GM10248 (cell line): Measurements from ENCODE around the gene TCAF1.

Experiments
- CTCF ChIA-PET: fragments of 300-600 bp; sonication (Branson Sonifier 250); formaldehyde crosslinking; extraction: SDS; loops from one replicate; lab custom pipeline; 2021; ENCODE audit warnings: antibody characterized with exemption; lab: Yijun Ruan, JAX
- POLR2A ChIA-PET: fragments of 350-650 bp; sonication (Branson Sonifier 250); formaldehyde crosslinking; extraction: SDS; loops from one replicate; lab custom pipeline; 2020; ENCODE audit warnings: antibody characterized with exemption; lab: Yijun Ruan, JAX
- DNase-seq: peaks from one replicate; pipeline ENCODE4 v3.0.0; 2012; ENCODE audit errors: extremely low spot score
- CTCF ChIP-seq: IDR thresholded peaks from 2 replicates; pipeline ENCODE4 v1.5.1; 2012; ENCODE audit warnings: mild to moderate bottlenecking, low read depth; ENCODE audit errors: extremely low read depth, missing control alignments, control extremely low read depth

The TCAF1 gene, protein sequence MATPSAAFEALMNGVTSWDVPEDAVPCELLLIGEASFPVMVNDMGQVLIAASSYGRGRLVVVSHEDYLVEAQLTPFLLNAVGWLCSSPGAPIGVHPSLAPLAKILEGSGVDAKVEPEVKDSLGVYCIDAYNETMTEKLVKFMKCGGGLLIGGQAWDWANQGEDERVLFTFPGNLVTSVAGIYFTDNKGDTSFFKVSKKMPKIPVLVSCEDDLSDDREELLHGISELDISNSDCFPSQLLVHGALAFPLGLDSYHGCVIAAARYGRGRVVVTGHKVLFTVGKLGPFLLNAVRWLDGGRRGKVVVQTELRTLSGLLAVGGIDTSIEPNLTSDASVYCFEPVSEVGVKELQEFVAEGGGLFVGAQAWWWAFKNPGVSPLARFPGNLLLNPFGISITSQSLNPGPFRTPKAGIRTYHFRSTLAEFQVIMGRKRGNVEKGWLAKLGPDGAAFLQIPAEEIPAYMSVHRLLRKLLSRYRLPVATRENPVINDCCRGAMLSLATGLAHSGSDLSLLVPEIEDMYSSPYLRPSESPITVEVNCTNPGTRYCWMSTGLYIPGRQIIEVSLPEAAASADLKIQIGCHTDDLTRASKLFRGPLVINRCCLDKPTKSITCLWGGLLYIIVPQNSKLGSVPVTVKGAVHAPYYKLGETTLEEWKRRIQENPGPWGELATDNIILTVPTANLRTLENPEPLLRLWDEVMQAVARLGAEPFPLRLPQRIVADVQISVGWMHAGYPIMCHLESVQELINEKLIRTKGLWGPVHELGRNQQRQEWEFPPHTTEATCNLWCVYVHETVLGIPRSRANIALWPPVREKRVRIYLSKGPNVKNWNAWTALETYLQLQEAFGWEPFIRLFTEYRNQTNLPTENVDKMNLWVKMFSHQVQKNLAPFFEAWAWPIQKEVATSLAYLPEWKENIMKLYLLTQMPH

GRCh38 chr7:143901668-143902331 is at the start of gene TCAF1:
TCAF1 (minus strand) TSS chr7:143902176; CDS start chr7:143876608, 25,568 bp downstream.
- peak; percentile 97 for DNase-seq
- POLR2A ChIA-PET = interaction anchor here (0.9 to 1.3 kb wide), 2 partner anchors 16 to 21 kb away, joined by 3 read pairs; no protein-coding TSS in a partner anchor
- CTCF ChIA-PET = interaction anchor here (0.8 to 3.9 kb wide), 14 partner anchors 9 to 602 kb away, joined by 3 to 28 read pairs (median 5); no protein-coding TSS in a partner anchor
- peak; percentile 30 for TF ChIP-seq CTCF

DNA sequence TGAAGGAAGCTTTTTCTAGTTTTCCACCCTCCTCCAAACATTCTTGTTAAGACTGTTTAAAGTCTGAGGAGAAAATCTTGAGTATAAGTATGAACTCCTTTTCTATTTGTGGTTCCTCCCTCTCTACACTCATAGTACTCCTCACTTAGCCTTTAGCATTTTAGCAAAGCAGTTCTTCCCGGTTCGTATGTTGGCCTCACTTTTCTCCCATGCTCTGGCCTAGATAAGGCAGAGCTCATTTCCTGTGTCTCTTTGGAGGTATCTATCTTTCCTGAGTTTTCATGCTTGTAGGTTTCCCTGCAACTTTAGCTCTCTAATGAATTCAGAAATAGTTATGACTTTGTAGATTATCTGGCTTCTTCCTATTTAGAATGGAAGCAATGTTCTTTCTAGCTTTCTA is 46.8 kb upstream of the TCAF1 start:
- CTCF ChIA-PET = interaction anchor here (1.0 to 2.1 kb wide), 3 partner anchors 9 to 15 kb away, joined by 3 to 7 read pairs (median 4); no protein-coding TSS in a partner anchor
- no peak for DNase-seq
- no peak for TF ChIP-seq CTCF
- POLR2A ChIA-PET = no interaction called here

DNA sequence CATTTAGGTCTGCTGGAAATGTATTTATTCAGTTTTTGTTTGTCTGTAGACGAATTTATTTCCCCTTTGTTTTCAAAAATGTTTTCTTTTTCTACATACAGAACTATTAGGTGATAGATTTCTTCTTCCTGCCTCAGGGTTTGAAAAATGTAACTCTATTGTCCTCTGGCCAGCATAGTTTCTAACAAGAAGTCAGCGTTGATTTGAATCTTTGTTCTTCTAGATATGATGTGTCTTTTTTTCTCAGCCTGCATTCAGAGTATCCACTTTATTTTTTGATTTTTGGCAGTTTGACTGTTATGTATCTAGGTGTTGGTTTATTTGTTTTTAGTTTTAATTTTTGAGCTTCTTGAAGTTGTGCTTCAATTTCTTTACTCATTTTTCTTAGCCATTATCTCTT is 45.1 kb upstream of the TCAF1 start:
- ChIA-PET CTCF (no interaction called here), POLR2A (no interaction called here)
- no peak for DNase-seq
- TF ChIP-seq CTCF = no peak

GRCh38 chr7:143945423-143945822 is 43.4 kb upstream of the TCAF1 start:
- ChIA-PET POLR2A (no interaction called here), CTCF (no interaction called here)
- no peak for DNase-seq
- no peak for TF ChIP-seq CTCF

DNA sequence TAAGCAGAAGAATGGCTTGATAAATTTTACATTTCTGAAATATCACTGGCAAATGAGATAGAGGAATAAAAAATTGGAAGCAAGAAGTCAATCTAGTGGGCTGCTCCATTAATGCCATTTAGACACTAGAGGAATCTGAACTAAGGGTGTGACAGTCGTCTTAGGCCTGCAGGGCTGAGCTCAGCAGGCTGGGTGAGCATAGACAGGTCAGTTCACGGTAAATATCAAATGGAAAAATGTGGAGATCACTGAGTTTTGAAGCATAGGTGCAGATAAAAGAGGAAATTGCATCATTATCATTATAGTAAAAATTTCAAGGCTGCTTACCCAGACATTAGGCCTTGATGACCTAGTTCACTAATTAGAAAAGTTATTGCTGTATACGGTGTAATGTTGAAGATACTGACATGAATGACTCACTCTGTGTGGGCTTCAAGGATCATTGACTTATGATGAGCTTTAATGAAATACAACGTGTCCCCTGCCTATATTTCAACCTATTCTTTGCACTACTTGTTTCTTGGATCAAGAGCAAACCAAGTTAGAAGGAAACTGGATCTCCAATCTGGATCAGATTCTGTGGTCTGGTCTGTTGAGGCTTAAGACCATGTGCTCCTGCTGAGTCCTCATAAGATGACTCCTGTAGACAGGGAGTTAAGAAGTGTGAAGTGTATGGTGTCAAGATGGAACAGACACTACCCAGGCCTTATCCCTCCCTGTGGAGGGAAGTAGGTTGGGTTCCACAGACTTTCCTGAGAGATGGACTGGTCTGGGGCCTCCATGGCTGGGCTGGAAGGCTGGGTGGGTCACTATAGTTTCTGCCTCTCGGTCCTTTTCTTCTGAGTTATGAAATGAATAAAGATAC is 36.6 kb upstream of the TCAF1 start:
- no peak for DNase-seq
- no peak for TF ChIP-seq CTCF
- CTCF ChIA-PET = interaction anchor here (2.4 kb wide), 1 partner anchor 11 kb away, joined by 7 read pairs; no protein-coding TSS in a partner anchor
- POLR2A ChIA-PET = no interaction called here
